Activated naive CD8-positive, alpha-beta T cell treated with anti-CD3 and anti-CD28 coated beads, Interleukin-2, amount 10 ng/mL, durations not matched to agents 7 days and 5 days (primary cell): ENCODE data around the gene MYB. TPM values are rescaled to one million over a fixed set of nuclear protein-coding genes. Genes with fewer than 3 reads are reported as not detected.
"Not testable (repeated sequence)": the region's sequence is repeated elsewhere in the genome, so short reads cannot be mapped to it uniquely, and the experiment has no call there.

Experiments used
- ATAC-seq: fragments of 150-1000 bp; cut with Tn5 transposase; one replicate; pipeline ENCODE4 v1.10.0; 2021; ENCODE audit warnings: low read depth, moderate library complexity
- POLR2A ChIA-PET: fragments of 350-600 bp; sonication (Branson Sonifier 250); formaldehyde crosslinking; loops from one replicate; lab custom pipeline; 2021; ENCODE audit warnings: antibody characterized with exemption; lab: Charles Lee
- DNase-seq: peaks from one replicate; pipeline ENCODE4 v3.0.0; 2021
- H3K27ac Mint-ChIP-seq: one replicate; pipeline ENCODE4 v1.8.0; 2022; ENCODE audit warnings: mild to moderate bottlenecking, mixed read lengths
- H3K27me3 Mint-ChIP-seq: one replicate; pipeline ENCODE4 v1.8.0; 2022; ENCODE audit warnings: mild to moderate bottlenecking, moderate library complexity, mixed read lengths
- H3K36me3 Mint-ChIP-seq: one replicate; pipeline ENCODE4 v1.8.0; 2021; ENCODE audit warnings: mild to moderate bottlenecking, mixed read lengths
- H3K4me1 Mint-ChIP-seq: one replicate; pipeline ENCODE4 v1.8.0; 2021; ENCODE audit warnings: mixed read lengths
- H3K4me3 Mint-ChIP-seq: one replicate; pipeline ENCODE4 v1.8.0; 2022; ENCODE audit warnings: mild to moderate bottlenecking, moderate library complexity, mixed read lengths
- H3K9me3 Mint-ChIP-seq: one replicate; pipeline ENCODE4 v1.8.0; 2021; ENCODE audit warnings: mixed read lengths
- total RNA-seq, 2 experiments: library from RNA; stranded (reverse); gene quantifications; one replicate each; pipeline ENCODE4 v1.2.3, GENCODE V29; 2021

The MYB gene
- 1 to 10 TPM; 8.4 to 8.8 TPM for total RNA-seq

DNA sequence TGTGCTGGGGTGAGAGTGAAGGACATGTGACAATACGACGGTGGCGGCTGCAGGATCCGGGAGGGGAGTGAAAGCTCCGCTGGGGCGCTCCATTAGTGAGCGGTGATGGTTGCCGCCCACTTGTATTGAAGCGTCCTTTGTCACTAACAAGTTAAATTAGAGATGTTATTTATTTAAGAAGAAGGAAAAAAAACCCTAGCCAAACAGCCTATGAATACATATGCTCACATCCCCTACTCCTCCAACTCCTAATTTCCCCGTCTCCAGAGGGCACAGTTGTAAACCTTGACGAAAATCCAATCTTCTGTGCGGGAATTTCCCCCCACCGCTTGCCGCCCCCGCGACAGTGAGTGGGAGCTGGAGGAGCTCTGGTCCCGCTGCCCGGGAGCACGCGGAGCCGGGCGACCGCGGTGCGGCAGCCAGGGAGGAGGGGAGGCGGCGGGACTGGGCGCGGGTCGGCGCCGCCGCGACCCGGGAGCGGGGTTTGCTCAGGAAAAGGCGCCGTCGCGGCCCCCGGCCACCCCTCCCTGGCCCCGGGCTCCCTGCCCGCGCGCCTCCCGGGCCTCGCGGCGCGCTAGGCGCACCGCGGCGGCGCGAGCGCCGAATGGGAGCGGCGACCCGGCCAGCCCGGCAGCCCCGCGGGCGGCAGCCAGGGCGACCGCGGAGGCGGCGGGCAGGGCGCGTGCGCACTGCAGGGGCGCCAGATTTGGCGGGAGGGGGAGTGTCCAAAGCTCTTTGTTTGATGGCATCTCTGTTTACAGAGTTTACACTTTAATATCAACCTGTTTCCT lies at the start of gene MYB:
MYB (plus strand) TSS at position 767 of the 791 bp plus-strand sequence. CDS start 206 bp downstream, outside the sequence.
- peak; percentile 53 for ATAC-seq
- Mint-ChIP-seq H3K9me3 (no peaks in the 10 kb centered on the region), H3K4me1 (peaks cover 23% of the 10 kb centered on the region), H3K27me3 (no peaks in the 10 kb centered on the region), H3K27ac (peak within 1 kb of the TSS; percentile 86), H3K4me3 (peak within 1 kb of the TSS; percentile 97), H3K36me3 (peaks cover 4% of the 10 kb centered on the region)
- DNase-seq: peak; percentile 83
- POLR2A ChIA-PET: interaction anchor here (0.9 to 4.7 kb wide), 16 partner anchors 13 to 1109 kb away, joined by 3 to 35 read pairs (median 4); partner anchors contain the start of genes BCLAF1 and HBS1L

DNA sequence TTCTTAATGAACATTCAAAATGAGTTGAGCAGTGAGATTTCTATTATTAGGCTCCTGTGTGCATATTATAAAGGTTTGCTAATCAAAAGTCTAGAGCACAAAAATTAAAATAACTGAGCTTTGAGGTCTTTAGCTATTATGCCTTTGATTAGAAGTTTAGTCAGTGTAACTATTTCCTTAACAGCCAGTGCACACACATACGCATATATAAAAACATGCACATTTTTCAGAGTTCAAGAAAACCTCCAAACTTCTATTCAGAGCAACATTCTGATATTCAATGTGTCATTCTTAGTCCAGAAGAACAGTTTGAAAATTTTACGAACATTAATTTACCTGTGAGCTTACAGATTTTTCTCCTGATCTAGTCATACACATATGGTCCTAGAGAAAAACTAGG lies 48.3 kb upstream of the MYB start:
- H3K36me3 Mint-ChIP-seq: no peaks in the 10 kb centered on the region
- no peaks in the 10 kb centered on the region for H3K27me3 Mint-ChIP-seq
- H3K9me3 Mint-ChIP-seq: no peaks in the 10 kb centered on the region
- POLR2A ChIA-PET: no interaction called here
- no peak overlapping the region for H3K27ac Mint-ChIP-seq
- no peak for ATAC-seq
- H3K4me1 Mint-ChIP-seq: peaks cover 43% of the 10 kb centered on the region
- H3K4me3 Mint-ChIP-seq: no peak overlapping the region
- no peak for DNase-seq

DNA sequence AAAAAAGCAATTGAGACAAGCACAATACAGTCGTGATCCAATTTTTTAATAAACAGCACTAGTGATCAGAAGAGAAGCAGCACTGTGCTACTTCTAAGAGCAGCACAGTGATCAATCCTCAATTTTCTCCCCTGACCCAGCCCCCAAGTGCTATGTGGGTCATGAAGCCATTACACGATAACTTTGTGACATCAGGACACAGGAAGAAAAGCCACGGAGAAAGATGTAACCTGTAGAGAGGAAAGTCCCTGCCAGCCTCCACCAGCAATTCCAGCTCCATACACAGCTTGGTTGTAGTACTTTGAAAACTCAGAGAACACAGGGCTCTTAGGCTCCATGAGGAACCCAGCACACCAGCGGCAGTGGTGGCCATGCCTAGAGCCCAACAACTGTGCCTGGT lies 45.3 kb upstream of the MYB start:
- POLR2A ChIA-PET: interaction anchor here (0.6 kb wide), 1 partner anchor 41 kb away, joined by 3 read pairs; no protein-coding TSS in a partner anchor
- DNase-seq (no peak), ATAC-seq (peak; percentile 47)
- H3K27me3 Mint-ChIP-seq: no peaks in the 10 kb centered on the region
- peak overlapping the region; percentile 8 for H3K27ac Mint-ChIP-seq
- peaks cover 27% of the 10 kb centered on the region for H3K4me1 Mint-ChIP-seq
- no peak overlapping the region for H3K4me3 Mint-ChIP-seq
- H3K36me3 Mint-ChIP-seq: no peaks in the 10 kb centered on the region
- H3K9me3 Mint-ChIP-seq: no peaks in the 10 kb centered on the region

DNA sequence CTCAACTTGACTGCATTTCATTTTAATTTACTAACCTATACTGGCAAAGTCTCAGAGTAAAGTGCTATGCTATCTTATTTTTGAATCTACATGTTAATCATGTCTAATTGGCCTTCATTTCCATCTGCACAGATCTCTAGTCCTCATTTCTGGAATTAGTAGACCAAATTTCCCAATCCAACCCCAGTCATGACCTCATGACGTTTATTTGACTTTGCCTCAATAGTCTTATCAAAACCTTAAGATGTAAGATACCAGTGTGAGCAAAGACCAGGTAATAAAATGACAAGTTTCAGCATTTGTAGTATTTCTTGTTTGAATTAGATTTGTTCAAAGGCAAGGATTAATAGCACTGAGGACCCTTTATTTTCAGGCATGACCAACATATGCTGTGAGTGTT lies 43.3 kb upstream of the MYB start:
- H3K27me3 Mint-ChIP-seq: no peaks in the 10 kb centered on the region
- no peak overlapping the region for H3K27ac Mint-ChIP-seq
- POLR2A ChIA-PET: no interaction called here
- ATAC-seq (no peak), DNase-seq (no peak)
- H3K4me1 Mint-ChIP-seq: peaks cover 31% of the 10 kb centered on the region
- no peaks in the 10 kb centered on the region for H3K36me3 Mint-ChIP-seq
- H3K9me3 Mint-ChIP-seq: no peaks in the 10 kb centered on the region
- no peak overlapping the region for H3K4me3 Mint-ChIP-seq

DNA sequence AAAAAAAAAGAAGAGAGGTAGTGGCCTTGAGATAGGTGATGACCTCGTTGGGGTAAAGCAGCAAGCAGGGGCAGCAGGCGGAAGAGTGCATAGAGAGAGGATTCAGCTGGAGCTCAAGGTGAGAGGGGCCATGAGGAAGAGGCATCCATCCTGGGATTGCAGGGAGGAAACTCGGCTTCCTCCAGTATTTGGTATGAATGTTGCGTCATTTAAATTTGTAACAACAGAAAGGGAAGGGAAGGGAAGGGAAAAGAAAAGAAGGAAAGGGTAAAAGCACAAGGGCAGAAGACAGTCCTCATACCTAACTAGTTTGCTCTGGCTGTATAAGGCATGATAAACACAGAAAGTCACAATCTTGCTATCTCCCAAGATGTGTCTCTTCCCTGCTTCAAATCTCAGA lies 39.9 kb upstream of the MYB start:
- DNase-seq (no peak), ATAC-seq (no peak)
- H3K27ac Mint-ChIP-seq: no peak overlapping the region
- H3K4me1 Mint-ChIP-seq: peaks cover 35% of the 10 kb centered on the region
- H3K36me3 Mint-ChIP-seq: no peaks in the 10 kb centered on the region
- no peak overlapping the region for H3K4me3 Mint-ChIP-seq
- POLR2A ChIA-PET: interaction anchor here (0.6 to 1.7 kb wide), 3 partner anchors 12 to 86 kb away, joined by 3 to 5 read pairs (median 3); no protein-coding TSS in a partner anchor
- H3K27me3 Mint-ChIP-seq: no peaks in the 10 kb centered on the region
- H3K9me3 Mint-ChIP-seq: no peaks in the 10 kb centered on the region

DNA sequence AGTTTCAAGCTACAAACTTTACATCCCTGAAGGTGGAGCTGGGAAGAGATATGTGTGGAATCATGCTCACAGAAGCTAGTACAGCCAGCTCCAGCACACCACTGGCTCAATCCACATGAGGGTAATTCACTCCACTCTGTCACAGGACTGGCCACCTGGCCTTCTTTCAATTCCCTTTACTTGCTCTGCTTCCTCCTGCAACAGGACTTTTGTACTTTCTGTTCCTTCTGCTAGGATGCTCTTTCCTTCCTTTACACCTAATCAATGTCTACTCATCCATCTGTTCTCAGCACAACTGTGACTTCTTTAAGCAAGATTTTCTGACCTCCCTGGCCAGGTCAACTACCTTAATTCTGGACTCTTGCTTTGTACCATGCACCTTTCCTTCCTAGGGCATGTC lies 39.4 kb upstream of the MYB start:
- ATAC-seq (no peak), DNase-seq (no peak)
- Mint-ChIP-seq H3K4me1 (peaks cover 38% of the 10 kb centered on the region), H3K36me3 (no peaks in the 10 kb centered on the region), H3K9me3 (no peaks in the 10 kb centered on the region), H3K4me3 (no peak overlapping the region), H3K27ac (peak overlapping the region; percentile 62), H3K27me3 (no peaks in the 10 kb centered on the region)
- POLR2A ChIA-PET: interaction anchor here (0.6 to 0.8 kb wide), 2 partner anchors 13 to 17 kb away, joined by 3 read pairs; no protein-coding TSS in a partner anchor

DNA sequence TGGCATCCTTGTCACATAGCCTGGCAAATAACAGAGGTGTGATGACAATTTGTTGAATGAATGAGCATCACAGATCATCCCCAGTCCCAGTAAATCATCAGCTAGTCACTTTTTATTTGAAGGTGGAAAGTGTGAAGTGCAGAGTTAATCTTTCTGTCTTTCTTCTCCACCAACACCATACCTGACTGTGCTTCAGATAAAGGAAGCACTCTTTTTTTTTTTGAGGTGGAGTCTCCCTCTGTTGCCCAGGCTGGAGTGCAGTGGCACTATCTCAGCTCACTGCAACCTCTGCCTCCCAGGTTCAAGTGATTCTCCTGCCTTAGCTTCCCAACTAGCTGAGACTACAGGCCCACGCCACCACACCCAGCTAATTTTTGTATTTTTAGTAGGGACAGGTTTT lies 38.9 kb upstream of the MYB start:
- Mint-ChIP-seq H3K27ac (peak overlapping the region; percentile 62), H3K4me1 (peaks cover 36% of the 10 kb centered on the region)
- H3K27me3 Mint-ChIP-seq, DNase-seq, H3K9me3 Mint-ChIP-seq, ATAC-seq, H3K36me3 Mint-ChIP-seq, H3K4me3 Mint-ChIP-seq: not testable (repeated sequence)
- POLR2A ChIA-PET: interaction anchor here (0.6 to 0.8 kb wide), 2 partner anchors 13 to 298 kb away, joined by 3 read pairs; no protein-coding TSS in a partner anchor

DNA sequence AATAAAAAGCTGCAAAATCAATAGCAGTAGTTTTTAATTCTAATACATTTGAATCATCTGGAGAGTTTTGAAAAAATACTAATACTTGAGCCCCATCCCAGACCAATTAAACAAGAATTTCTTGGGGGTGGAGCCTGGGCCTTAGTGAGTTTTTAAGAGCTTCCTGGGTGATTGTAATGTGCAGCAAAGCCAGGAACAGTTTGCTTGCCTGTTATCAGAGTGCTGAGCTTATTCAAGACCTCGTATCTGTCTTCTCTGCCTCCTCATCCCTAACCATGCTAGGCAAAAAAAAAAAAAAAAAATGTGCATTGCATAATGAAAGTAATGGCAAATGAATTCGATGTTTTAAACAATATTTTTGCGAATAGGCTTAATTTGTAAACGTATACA lies 36.4 kb upstream of the MYB start:
- no peaks in the 10 kb centered on the region for H3K36me3 Mint-ChIP-seq
- H3K4me1 Mint-ChIP-seq: peaks cover 48% of the 10 kb centered on the region
- peak overlapping the region; percentile 89 for H3K27ac Mint-ChIP-seq
- DNase-seq: no peak
- ATAC-seq: no peak
- no peaks in the 10 kb centered on the region for H3K27me3 Mint-ChIP-seq
- no peaks in the 10 kb centered on the region for H3K9me3 Mint-ChIP-seq
- POLR2A ChIA-PET: interaction anchor here (0.9 to 2.4 kb wide), 6 partner anchors 15 to 90 kb away, joined by 3 to 10 read pairs (median 6); partner anchors contain the start of genes HBS1L and MYB
- H3K4me3 Mint-ChIP-seq: peak overlapping the region; percentile 75

DNA sequence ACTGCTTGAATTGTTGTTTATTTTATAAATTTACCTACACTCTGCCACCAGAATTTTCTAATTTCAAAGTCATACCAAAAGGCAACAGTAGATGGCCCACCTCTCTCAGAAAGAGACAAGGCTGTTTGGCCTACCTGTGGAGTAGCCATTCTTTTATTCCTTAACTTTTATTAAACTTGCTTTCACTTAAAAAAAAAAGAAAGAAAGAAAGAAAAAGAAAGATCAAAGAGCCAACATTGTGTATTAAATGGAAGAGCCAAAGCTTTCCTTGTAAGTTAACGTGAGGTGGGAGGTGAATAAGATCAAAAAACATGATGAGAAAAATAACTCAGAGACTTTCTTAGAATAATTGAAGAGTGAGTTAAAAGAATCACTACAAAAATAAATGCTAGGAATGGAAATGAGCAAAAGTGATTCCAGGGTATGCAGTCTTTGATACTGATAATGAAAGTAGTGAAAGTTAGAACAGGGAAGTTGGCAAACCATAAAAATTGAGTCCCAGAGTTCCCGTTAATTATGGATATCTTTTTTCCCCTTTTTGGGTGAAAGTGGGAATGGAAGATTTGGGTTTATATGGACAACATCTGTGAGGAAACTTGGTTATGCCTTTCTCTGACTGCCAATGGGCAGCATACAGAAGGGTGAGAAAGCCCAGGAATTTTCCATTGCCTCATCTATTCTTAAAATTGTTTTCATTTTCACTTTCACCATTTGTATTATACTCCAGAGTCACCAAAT lies 35.9 kb upstream of the MYB start:
- Mint-ChIP-seq H3K9me3 (no peaks in the 10 kb centered on the region), H3K36me3 (no peaks in the 10 kb centered on the region), H3K27ac (peak overlapping the region; percentile 89), H3K27me3 (no peaks in the 10 kb centered on the region), H3K4me1 (peaks cover 48% of the 10 kb centered on the region), H3K4me3 (peak overlapping the region; percentile 75)
- POLR2A ChIA-PET: interaction anchor here (0.9 to 2.4 kb wide), 5 partner anchors 16 to 90 kb away, joined by 4 to 10 read pairs (median 7); partner anchors contain the start of genes HBS1L and MYB
- ATAC-seq (peak; percentile 68), DNase-seq (no peak)

DNA sequence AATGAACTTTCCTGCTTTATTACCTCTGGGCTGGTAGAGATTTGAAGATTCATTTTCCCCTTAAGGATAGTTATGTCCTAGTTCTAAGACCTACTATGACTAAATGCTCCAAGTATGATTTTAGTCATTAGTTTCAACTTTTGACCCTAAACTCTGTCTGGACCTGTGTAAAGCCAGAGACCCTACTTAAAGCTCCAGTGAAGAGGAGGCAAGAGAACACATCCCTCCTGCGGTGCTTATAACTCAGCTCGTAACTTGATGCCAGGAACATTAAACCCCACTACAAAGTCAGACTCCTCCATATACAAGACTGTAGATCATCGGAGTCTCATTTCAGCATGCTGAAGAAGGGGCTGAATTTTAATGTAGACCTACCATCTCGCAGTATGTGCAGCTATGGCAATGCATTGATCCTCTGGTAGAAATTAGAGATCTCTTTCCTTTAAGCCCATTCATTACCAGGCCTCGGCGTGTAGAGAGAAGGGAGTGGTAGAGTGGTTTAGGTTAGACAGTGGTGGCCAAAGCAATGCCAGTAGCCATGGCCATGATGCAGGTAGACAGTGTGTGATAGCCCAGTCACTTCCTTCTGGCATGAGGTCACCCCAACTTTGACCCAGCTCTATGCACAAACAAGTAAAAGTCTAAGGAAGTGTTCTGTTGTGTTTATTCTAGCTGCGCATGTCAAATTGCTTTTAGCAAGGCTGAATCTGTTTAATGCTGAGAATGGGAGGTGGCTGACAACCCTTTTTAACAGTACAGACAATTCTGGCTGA lies 34.8 kb upstream of the MYB start:
- Mint-ChIP-seq H3K36me3 (no peaks in the 10 kb centered on the region), H3K27me3 (no peaks in the 10 kb centered on the region), H3K4me1 (peaks cover 45% of the 10 kb centered on the region), H3K9me3 (no peaks in the 10 kb centered on the region), H3K4me3 (peak overlapping the region; percentile 75), H3K27ac (peak overlapping the region; percentile 89)
- ATAC-seq (no peak), DNase-seq (no peak)
- POLR2A ChIA-PET: interaction anchor here (0.8 to 2.4 kb wide), 2 partner anchors 34 to 37 kb away, joined by 7 to 11 read pairs; partner anchors contain the start of gene MYB

DNA sequence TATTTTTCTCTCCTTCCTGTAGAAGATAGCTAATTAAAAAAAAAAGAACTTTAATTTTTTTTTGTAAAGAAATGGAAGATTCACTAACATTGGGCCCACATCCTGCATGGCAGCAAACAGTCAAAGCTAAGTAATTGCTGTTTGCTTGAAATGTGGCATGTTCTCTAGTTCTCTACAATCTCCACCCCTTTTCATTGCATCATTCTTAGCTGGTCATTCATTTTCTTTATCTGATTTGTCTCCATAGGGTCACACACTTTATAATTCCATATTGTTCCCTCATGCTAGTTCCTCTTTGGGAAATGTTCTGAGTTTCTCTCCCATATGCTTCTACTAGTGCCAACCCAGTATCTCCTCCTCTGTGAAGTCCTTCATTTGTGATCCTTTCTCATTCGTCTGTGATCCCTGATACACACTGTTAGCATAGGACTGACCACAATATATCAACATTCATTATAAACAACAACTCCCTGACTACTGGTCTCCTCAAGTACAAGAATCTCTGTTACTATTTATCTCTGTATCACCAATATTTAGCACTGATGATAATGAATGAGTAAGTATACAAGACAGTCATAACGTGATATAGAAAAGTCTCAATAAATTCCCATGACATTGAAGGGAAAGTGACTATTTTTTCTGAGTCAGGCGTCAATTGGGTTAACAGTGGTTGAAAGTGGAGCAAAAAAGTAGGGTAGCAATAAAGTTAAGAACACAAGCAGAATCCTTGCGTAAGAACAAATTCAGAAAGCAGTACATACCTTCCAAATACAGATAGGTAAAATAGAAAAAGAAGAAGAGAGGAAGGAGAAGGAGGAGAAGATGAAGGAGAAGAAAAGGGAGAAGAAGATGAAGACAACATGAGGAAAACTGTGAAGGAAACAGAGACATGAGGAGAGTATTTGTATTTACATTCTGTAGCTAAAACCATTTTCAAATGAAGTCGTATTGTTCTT lies 33.2 kb upstream of the MYB start:
- Mint-ChIP-seq H3K4me3 (no peak overlapping the region), H3K27me3 (no peaks in the 10 kb centered on the region), H3K27ac (peak overlapping the region; percentile 7), H3K9me3 (no peaks in the 10 kb centered on the region), H3K4me1 (peaks cover 38% of the 10 kb centered on the region), H3K36me3 (no peaks in the 10 kb centered on the region)
- POLR2A ChIA-PET: interaction anchor here (1.0 to 2.4 kb wide), 2 partner anchors 33 to 93 kb away, joined by 3 to 7 read pairs; partner anchors contain the start of genes HBS1L and MYB
- ATAC-seq (no peak), DNase-seq (no peak)

DNA sequence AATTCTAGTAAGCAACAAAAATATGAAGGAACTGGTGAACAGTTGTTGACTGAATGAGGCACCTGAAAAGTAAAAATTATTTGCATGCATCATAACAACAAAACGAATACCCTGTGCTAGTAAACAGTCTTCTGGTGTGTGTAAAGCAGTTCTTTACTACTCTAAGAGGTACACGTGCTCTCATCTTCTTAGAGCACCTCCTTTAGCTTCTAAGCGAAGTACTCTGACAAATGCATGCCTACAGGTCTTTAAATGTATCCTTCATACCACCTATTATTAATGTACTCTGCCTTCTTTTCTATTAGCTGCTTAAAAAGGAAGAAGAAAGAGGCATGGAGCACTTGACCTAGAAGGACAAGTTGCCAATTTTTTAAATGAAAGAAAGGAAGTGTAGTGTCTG lies 32.2 kb upstream of the MYB start:
- POLR2A ChIA-PET: no interaction called here
- no peaks in the 10 kb centered on the region for H3K27me3 Mint-ChIP-seq
- H3K27ac Mint-ChIP-seq: peak overlapping the region; percentile 35
- DNase-seq: no peak
- H3K4me3 Mint-ChIP-seq: peak overlapping the region; percentile 25
- H3K36me3 Mint-ChIP-seq: no peaks in the 10 kb centered on the region
- no peaks in the 10 kb centered on the region for H3K9me3 Mint-ChIP-seq
- ATAC-seq: no peak
- peaks cover 35% of the 10 kb centered on the region for H3K4me1 Mint-ChIP-seq
